Subcutaneous adipose tissue (tissue), 4 donors: ENCODE measurements around the gene HYAL3. TPM values are rescaled to one million over a fixed set of nuclear protein-coding genes. Genes with fewer than 3 reads are reported as not detected.

ENCODE experiments used
- CTCF ChIP-seq: fragments of 450-650 bp; IDR thresholded peaks from one replicate; pipeline ENCODE4 v1.5.1; 2016; ENCODE audit warnings: low read depth, mild to moderate bottlenecking, control low read depth, antibody characterized with exemption, moderate library complexity
- total RNA-seq, 4 donors: library from RNA; depleted of rRNA; stranded (reverse); fragments of >200 nt; gene quantifications; one replicate each; pipeline ENCODE4 v1.1.0, GENCODE V29; 2016

HYAL3 gene
- total RNA-seq: 1 to 10 TPM; 1.5 to 5.1 (median 3.4) TPM

- TF ChIP-seq CTCF: no peak
Measured at GRCh38 chr3:50298836-50299637, at the start of gene HYAL3, which contains the start of gene NAA80. Gene HYAL3 (minus strand): TSS chr3:50299405. CDS start chr3:50295602, 3,803 bp downstream. Gene NAA80 (minus strand): TSS chr3:50299405. CDS start chr3:50297463, 1,942 bp downstream.

- TF ChIP-seq CTCF: no peak
Measured at GRCh38 chr3:50347187-50347813, 48.1 kb upstream of the HYAL3 start.

GRCh38 chr3:50345586-50346234, 46.5 kb upstream of the HYAL3 start, which contains the start of gene ZMYND10:
Gene ZMYND10 (minus strand): TSS chr3:50345732. CDS start chr3:50345579, 153 bp downstream.
- no peak for TF ChIP-seq CTCF

- TF ChIP-seq CTCF: no peak
Measured at GRCh38 chr3:50345008-50345407, 45.8 kb upstream of the HYAL3 start.

GRCh38 chr3:50342813-50343633, 43.8 kb upstream of the HYAL3 start:
- TF ChIP-seq CTCF: no peak

GRCh38 chr3:50341996-50342650, 42.9 kb upstream of the HYAL3 start:
- TF ChIP-seq CTCF: no peak
